ENCODE measurements around the gene EIF2S2.
"Not testable (repeated sequence)": the region's sequence is repeated elsewhere in the genome, so short reads cannot be mapped to it uniquely, and the experiment has no call there.

Gene EIF2S2

DNA sequence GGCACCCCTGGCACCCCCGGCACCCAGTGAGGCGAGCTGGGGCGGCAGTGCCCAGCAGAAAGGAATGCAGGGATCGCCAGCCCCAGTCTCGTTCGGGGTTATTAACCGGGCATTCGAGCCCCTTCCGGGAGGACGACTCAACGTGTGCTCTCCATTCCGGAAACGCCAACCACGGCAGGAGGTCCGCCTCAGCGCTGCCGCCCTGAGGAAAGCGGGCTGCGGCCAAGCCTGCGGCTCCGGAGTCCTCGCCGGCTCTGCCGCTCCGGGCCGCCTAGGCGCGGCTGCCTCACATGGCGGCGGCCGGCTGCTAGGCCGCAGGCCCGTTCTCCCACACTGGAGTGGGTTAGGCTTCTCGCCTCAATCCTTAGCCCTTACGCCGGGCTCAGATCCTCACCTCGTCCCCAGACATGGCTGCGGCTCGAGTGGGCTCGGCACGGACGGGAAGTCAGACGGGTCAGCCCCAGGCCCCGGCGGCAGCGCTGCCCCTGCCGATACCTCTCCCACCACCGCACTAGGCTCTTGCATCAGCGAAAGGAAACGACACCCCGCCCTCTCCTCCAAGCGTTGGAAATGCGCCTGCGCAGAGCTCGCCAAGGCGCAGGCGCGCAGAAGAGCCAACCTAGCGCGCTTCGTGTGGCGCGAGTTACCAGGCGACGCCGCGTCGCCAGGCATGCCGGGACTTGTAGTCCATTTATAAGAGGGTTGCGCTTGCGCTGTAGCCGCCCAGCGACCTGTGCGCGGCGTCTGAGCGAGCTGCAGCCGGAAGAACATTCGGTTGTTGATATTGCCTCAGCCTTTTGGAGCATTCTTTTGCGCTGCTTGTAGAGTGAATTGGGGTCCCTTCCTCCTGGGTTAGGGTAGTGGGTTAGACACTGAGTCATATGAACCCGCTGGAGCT lies at the start of gene EIF2S2:
EIF2S2 (minus strand) TSS at position 542 of the 898 bp plus-strand sequence; CDS start at position 409, 133 bp downstream.
- DNase-seq (ENCODE audit: low read depth in 3 of 3) = peak; percentile 81 to 92 (median 85)

GRCh38 chr20:34157697-34158096 lies 45.7 kb upstream of the EIF2S2 start:
- not testable (repeated sequence) for DNase-seq (ENCODE audit: low read depth in 3 of 3)

DNA sequence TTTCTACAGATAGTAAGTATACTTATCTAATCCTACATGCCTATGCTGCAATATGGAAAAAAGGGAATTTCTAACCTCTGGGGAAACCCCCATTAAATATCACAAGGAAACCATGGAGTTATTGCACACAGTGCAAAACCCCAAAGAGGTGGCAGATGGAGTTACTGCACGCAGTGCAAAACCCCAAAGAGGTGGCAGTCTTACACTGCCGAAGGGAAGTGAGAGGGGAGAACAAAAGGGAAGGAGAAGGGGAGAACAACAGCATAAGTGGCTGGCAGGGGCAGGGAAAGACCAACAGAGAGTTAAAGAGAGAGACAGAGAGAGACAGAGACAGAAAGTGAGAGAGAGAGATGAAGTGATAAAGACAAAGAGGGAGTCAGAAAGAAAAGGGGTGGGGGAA lies 43.8 kb upstream of the EIF2S2 start:
- DNase-seq (ENCODE audit: low read depth in 3 of 3) = no peak

- DNase-seq (ENCODE audit: low read depth in 3 of 3) = not testable (repeated sequence)
These were observed 41.1 kb upstream of the EIF2S2 start for GRCh38 chr20:34153169-34153568.

GRCh38 chr20:34152073-34152472 lies 40.0 kb upstream of the EIF2S2 start:
- DNase-seq (ENCODE audit: low read depth in 3 of 3) = not testable (repeated sequence)

- no peak for DNase-seq (ENCODE audit: low read depth in 3 of 3)
These were observed 38.4 kb upstream of the EIF2S2 start for GRCh38 chr20:34150306-34151000.

- DNase-seq (ENCODE audit: low read depth in 3 of 3) = no peak
These were observed 33.3 kb upstream of the EIF2S2 start for GRCh38 chr20:34145280-34145819.

DNA sequence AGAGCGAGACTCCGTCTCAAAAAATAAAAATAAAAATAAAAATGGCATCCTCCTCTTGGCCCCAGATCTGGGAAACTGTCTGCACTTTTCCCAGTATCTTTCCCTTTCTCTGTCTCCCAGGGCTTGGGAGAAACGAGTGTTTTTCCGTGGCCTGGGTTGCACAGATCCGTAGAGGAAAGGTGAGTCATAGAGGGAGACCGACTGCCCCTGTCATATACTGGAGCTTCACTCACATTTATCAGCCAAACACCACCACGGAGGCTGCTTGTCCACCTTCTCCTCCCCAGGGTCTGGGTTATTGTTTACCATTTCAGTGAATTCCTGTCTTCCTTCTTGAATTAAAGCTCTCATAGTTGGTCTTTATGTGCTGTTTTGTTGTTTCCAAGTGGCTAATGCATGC lies 31.9 kb upstream of the EIF2S2 start:
- DNase-seq (ENCODE audit: low read depth in 3 of 3) = no peak

DNA sequence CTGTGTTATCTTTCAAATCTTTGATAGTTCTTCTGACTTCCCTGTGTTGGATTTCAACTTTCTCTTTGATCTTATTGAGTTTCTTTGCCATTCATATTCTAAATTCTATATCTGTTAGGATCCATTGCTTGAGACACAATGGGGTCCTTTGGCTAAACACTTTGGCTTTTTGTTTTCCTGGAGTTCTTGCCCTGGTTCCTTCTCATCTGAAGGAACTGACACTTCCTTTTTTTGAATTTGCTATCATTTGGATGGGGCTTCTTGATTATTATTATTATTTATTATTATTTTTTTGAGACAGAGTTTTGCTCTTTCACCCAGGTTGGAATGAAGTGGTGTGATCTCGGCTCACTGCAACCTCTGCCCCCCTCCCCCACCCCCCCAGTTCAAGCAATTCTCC lies 30.1 kb upstream of the EIF2S2 start:
- DNase-seq (ENCODE audit: low read depth in 3 of 3) = no peak

- DNase-seq (ENCODE audit: low read depth in 3 of 3) = no peak
These were observed 29.2 kb upstream of the EIF2S2 start for GRCh38 chr20:34141293-34141692.

DNA sequence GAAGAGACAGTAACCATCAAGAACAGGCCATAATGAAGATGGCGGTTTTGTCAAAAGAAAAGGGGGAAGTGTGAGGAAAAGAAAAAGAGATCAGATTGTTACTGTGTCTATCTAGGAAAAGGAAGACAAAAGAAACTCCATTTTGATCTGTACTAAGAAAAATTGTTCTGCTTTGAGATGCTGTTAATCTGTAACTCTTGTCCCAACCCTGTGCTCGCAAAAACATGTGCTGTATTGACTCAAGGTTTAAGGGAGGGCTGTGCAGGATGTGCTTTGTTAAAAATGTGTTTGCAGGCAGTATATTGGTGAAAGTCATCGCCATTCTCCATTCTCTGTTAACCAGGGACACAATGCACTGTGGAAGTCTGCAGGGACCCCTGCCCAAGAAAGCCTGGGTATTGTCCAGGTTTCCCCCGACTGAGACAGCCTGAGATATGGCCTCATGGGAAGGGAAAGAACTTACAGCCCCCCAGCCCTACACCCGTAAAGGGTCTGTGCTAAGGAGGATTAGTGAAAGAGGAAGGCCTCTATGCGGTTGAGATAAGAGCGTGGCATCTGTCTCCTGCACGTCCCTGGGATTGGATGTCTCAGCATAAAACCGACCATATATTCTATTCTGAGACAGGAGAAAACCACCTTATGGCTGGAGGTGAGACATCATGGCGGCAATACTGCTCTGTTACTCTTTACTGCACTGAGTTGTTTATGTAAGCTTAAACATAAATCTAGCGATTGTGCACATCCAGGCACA lies 23.7 kb upstream of the EIF2S2 start:
- not testable (repeated sequence) for DNase-seq (ENCODE audit: low read depth in 3 of 3)

- DNase-seq (ENCODE audit: low read depth in 3 of 3) = not testable (repeated sequence)
These were observed 21.4 kb upstream of the EIF2S2 start for GRCh38 chr20:34133365-34133860.

GRCh38 chr20:34132943-34133342 lies 20.9 kb upstream of the EIF2S2 start:
- not testable (repeated sequence) for DNase-seq (ENCODE audit: low read depth in 3 of 3)

- not testable (repeated sequence) for DNase-seq (ENCODE audit: low read depth in 3 of 3)
These were observed 20.4 kb upstream of the EIF2S2 start for GRCh38 chr20:34132491-34132890.

- no peak for DNase-seq (ENCODE audit: low read depth in 3 of 3)
These were observed 19.4 kb upstream of the EIF2S2 start for GRCh38 chr20:34131491-34131890.

GRCh38 chr20:34129518-34130162 lies 17.6 kb upstream of the EIF2S2 start:
- peak in 2 of 3 donors; percentile 32 to 38 for DNase-seq (ENCODE audit: low read depth in 3 of 3)

DNA sequence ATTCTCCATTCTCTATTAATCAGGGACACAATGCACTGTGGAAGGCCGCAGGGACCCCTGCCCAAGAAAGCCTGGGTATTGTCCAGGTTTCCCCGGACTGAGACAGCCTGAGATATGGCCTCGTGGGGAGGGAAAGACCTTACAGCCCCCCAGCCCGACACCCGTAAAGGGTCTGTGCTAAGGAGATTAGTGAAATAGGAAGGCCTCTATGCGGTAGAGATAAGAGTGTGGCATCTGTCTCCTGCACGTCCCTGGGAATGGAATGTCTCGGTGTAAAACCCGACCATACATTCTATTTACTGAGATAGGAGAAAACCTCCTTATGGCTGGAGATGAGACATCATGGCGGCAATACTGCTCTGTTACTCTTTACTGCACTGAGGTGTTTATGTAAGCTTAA lies 15.7 kb upstream of the EIF2S2 start:
- no peak for DNase-seq (ENCODE audit: low read depth in 3 of 3)

DNA sequence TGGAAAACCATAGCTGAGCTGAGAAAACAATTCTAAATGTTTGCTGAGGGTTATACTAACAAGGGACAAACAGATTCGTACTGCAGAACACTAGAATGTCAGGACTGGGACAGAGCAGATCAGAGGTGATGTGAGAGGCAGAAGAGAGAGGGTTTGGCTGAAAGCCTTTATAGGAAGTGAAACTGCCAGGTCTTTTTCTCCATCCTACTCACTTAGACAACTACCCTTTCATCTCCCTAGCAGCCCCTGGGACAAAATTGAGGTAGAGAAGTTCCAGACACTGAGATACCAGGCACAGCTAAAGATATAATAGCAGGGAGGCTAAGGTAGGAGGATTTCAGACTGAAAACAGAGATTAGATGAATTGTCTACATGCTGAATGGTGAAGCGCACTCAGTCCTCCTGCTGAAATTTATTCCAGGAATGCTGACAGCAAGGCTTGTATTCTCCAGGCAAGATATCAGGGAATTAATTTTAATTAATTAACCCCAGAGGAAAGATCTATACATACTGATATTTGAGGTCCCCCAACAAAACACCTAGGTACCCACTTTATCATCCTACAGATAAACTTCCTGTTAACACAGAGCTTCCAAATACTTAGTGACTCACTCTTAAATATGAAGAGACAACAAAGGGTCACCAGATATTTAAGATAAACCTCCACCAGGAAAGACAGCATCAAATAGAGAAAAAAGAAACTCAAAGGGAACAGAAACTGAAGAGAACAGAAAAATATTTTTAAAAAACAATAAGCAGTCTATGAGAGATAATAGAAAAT lies 12.6 kb upstream of the EIF2S2 start:
- no peak for DNase-seq (ENCODE audit: low read depth in 3 of 3)

GRCh38 chr20:34123309-34123708 lies 11.3 kb upstream of the EIF2S2 start:
- no peak for DNase-seq (ENCODE audit: low read depth in 3 of 3)

DNA sequence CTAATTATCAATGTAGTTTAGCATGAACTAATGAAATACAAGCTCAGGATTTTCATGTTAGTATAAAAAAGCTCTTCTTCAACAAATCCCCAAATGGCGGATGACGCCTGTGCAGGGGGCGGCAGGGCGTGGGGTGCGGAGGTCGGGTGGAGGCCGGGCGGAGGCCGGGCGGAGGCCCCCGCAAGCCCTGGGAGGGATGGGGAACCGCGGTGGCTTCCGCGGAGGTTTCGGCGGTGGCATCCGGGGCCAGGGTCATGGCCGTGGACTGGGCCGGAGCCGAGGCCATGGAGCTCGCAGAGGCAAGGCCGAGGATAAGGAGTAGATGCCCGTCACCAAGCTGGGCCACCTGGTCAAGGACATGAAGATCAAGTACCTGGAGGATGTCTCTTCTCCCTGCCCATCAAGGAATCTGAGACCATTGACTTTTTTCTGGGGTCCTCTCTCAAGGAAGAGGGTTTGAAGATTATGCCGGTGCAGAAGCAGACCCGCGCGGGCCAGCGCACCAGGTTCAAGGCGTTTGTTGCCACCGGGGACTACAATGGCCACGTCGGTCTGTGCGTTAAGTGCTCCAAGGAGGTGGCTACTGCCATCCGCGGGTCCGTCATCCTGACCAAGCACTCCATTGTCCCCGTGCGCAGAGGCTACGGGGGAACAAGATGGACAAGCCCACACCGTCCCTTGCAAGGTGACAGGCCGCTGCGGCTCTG lies 10.4 kb upstream of the EIF2S2 start:
- DNase-seq (ENCODE audit: low read depth in 3 of 3) = no peak

Data from stimulated activated CD4-positive, alpha-beta T cell treated with anti-CD3 and anti-CD28 coated beads, TNF-alpha, amount 100 ng/mL, for 48 hours (primary cell).